Adipocyte (in vitro differentiated cells): ENCODE measurements around the gene PLEKHA7.

Experiments
- DNase-seq: peaks from one replicate; pipeline ENCODE4 v3.0.0-alpha.2; 2015; ENCODE audit warnings: low read depth
- H3K27me3 ChIP-seq: replicated peaks from 2 replicates; pipeline ENCODE4 v1.7.0; 2013; ENCODE audit warnings: mild to moderate bottlenecking, low read length, moderate library complexity; ENCODE audit not compliant: control insufficient read depth, insufficient read depth
- H3K36me3 ChIP-seq: 2 replicates; pipeline ENCODE4 v1.7.0; 2013; ENCODE audit warnings: low read length, mild to moderate bottlenecking, moderate library complexity; ENCODE audit not compliant: control insufficient read depth, insufficient read depth, severe bottlenecking
- H3K4me1 ChIP-seq: 2 replicates; pipeline ENCODE4 v1.7.0; 2013; ENCODE audit warnings: mild to moderate bottlenecking, low read length, moderate library complexity; ENCODE audit not compliant: control insufficient read depth, insufficient read depth
- H3K4me3 ChIP-seq: 2 replicates; pipeline ENCODE4 v1.7.0; 2013; ENCODE audit warnings: mild to moderate bottlenecking, low read length, moderate library complexity
- H3K9ac ChIP-seq: 2 replicates; pipeline ENCODE4 v1.7.0; 2013; ENCODE audit warnings: mild to moderate bottlenecking, low read length, moderate library complexity
- H3K9me3 ChIP-seq: 2 replicates; pipeline ENCODE4 v1.7.0; 2013; ENCODE audit warnings: mild to moderate bottlenecking, low read length, moderate library complexity; ENCODE audit not compliant: control insufficient read depth

PLEKHA7 gene

GRCh38 chr11:16749666-16750065 lies 264.5 kb downstream of the PLEKHA7 start:
- no peak for DNase-seq
- Histone ChIP-seq H3K4me1 (peaks cover 4% of the 10 kb centered on the region), H3K9ac (no peak overlapping the region), H3K9me3 (no peaks in the 10 kb centered on the region), H3K27me3 (no peaks in the 10 kb centered on the region), H3K4me3 (no peak overlapping the region), H3K36me3 (peaks cover 99% of the 10 kb centered on the region)

- Histone ChIP-seq H3K9ac (no peak overlapping the region), H3K4me3 (no peak overlapping the region), H3K36me3 (peaks cover 97% of the 10 kb centered on the region), H3K4me1 (peaks cover 4% of the 10 kb centered on the region), H3K9me3 (no peaks in the 10 kb centered on the region), H3K27me3 (no peaks in the 10 kb centered on the region)
- no peak for DNase-seq
These were observed 265.1 kb downstream of the PLEKHA7 start for GRCh38 chr11:16749092-16749491.

- no peak for DNase-seq
- no peaks in the 10 kb centered on the region for H3K27me3 ChIP-seq
- no peak overlapping the region for H3K4me3 ChIP-seq
- H3K9me3 ChIP-seq, result no peaks in the 10 kb centered on the region
- H3K36me3 ChIP-seq, result peaks cover 67% of the 10 kb centered on the region
- H3K4me1 ChIP-seq, result peaks cover 25% of the 10 kb centered on the region
- no peak overlapping the region for H3K9ac ChIP-seq
These were observed 268.1 kb downstream of the PLEKHA7 start for GRCh38 chr11:16745950-16746605.

GRCh38 chr11:16744128-16744725 lies 270.0 kb downstream of the PLEKHA7 start:
- DNase-seq, result no peak
- Histone ChIP-seq H3K27me3 (no peaks in the 10 kb centered on the region), H3K9me3 (no peaks in the 10 kb centered on the region), H3K4me1 (peaks cover 35% of the 10 kb centered on the region), H3K36me3 (peaks cover 48% of the 10 kb centered on the region), H3K9ac (no peak overlapping the region), H3K4me3 (no peak overlapping the region)

GRCh38 chr11:16743478-16743877 lies 270.7 kb downstream of the PLEKHA7 start:
- H3K27me3 ChIP-seq, result no peaks in the 10 kb centered on the region
- H3K4me3 ChIP-seq, result no peak overlapping the region
- H3K9me3 ChIP-seq, result no peaks in the 10 kb centered on the region
- H3K4me1 ChIP-seq, result peaks cover 35% of the 10 kb centered on the region
- peaks cover 41% of the 10 kb centered on the region for H3K36me3 ChIP-seq
- DNase-seq, result no peak
- no peak overlapping the region for H3K9ac ChIP-seq

GRCh38 chr11:16741473-16741872 lies 272.7 kb downstream of the PLEKHA7 start:
- Histone ChIP-seq H3K4me3 (peak overlapping the region; percentile 27), H3K9ac (no peak overlapping the region), H3K27me3 (no peaks in the 10 kb centered on the region), H3K4me1 (peaks cover 40% of the 10 kb centered on the region), H3K9me3 (no peaks in the 10 kb centered on the region), H3K36me3 (peaks cover 21% of the 10 kb centered on the region)
- DNase-seq, result no peak

- Histone ChIP-seq H3K9me3 (no peaks in the 10 kb centered on the region), H3K27me3 (no peaks in the 10 kb centered on the region), H3K36me3 (no peaks in the 10 kb centered on the region), H3K9ac (peak overlapping the region; percentile 100), H3K4me1 (peaks cover 37% of the 10 kb centered on the region), H3K4me3 (peak overlapping the region; percentile 98)
- peak; percentile 48 for DNase-seq
These were observed 275.0 kb downstream of the PLEKHA7 start for GRCh38 chr11:16738947-16739815.

- DNase-seq, result peak; percentile 99
- peak within 1 kb of the TSS; percentile 100 for H3K9ac ChIP-seq
- peak within 1 kb of the TSS; percentile 98 for H3K4me3 ChIP-seq
- no peaks in the 10 kb centered on the region for H3K36me3 ChIP-seq
- no peaks in the 10 kb centered on the region for H3K27me3 ChIP-seq
- peaks cover 35% of the 10 kb centered on the region for H3K4me1 ChIP-seq
- H3K9me3 ChIP-seq, result no peaks in the 10 kb centered on the region
These were observed 275.8 kb downstream of the PLEKHA7 start, which contains the start of gene C11orf58 for GRCh38 chr11:16738193-16738946. Gene C11orf58, plus strand, starts transcription at chr11:16738647. Its CDS starts 132 bp downstream, at chr11:16738779.

GRCh38 chr11:16737818-16738192 lies 276.4 kb downstream of the PLEKHA7 start:
- Histone ChIP-seq H3K27me3 (no peaks in the 10 kb centered on the region), H3K4me1 (peaks cover 29% of the 10 kb centered on the region), H3K36me3 (no peaks in the 10 kb centered on the region), H3K9ac (peak overlapping the region; percentile 100), H3K9me3 (no peaks in the 10 kb centered on the region), H3K4me3 (peak overlapping the region; percentile 98)
- DNase-seq, result no peak
